Trophoblast cell (in vitro differentiated cells and primary cell): Measurements from ENCODE around the gene POLRMT.

Experiments
- DNase-seq, 2 donors: peaks; one replicate each; pipeline ENCODE4 v3.0.0-alpha.2; 2016
- H2AFZ ChIP-seq: 2 replicates; pipeline ENCODE4 v1.6.1; 2013; ENCODE audit warnings: low read length, moderate library complexity, mild to moderate bottlenecking; ENCODE audit not compliant: insufficient read depth, poor library complexity
- H2AK5ac ChIP-seq: 2 replicates; pipeline ENCODE4 v1.6.1; 2013; ENCODE audit warnings: mild to moderate bottlenecking, low read length
- H2BK120ac ChIP-seq: 2 replicates; pipeline ENCODE4 v1.6.1; 2013; ENCODE audit warnings: low read length, mild to moderate bottlenecking, moderate library complexity; ENCODE audit not compliant: insufficient read depth, poor library complexity
- H2BK12ac ChIP-seq: 2 replicates; pipeline ENCODE4 v1.6.1; 2013; ENCODE audit warnings: mild to moderate bottlenecking, low read length, moderate library complexity
- H2BK5ac ChIP-seq: 2 replicates; pipeline ENCODE4 v1.6.1; 2013; ENCODE audit warnings: low read length, low read depth, moderate library complexity, mild to moderate bottlenecking; ENCODE audit not compliant: poor library complexity
- H3K14ac ChIP-seq: 2 replicates; pipeline ENCODE4 v1.6.1; 2013; ENCODE audit warnings: mild to moderate bottlenecking, low read length
- H3K18ac ChIP-seq: 2 replicates; pipeline ENCODE4 v1.6.1; 2013; ENCODE audit warnings: mild to moderate bottlenecking, low read length
- H3K23ac ChIP-seq: 2 replicates; pipeline ENCODE4 v1.6.1; 2013; ENCODE audit warnings: low read length
- H3K27ac ChIP-seq: 2 replicates; pipeline ENCODE4 v1.5.1; 2013; ENCODE audit warnings: low read depth, mild to moderate bottlenecking, inconsistent platforms, low read length, moderate library complexity
- H3K27me3 ChIP-seq: 2 replicates; pipeline ENCODE4 v1.6.1; 2013; ENCODE audit warnings: inconsistent platforms, mild to moderate bottlenecking, low read length, moderate library complexity; ENCODE audit not compliant: insufficient read depth
- H3K36me3 ChIP-seq, 2 experiments: 1 replicate in 1 of 2; 2 replicates in 1 of 2; pipeline ENCODE4 v1.6.1; 2013; ENCODE audit warnings: low read length in 2 of 2, mild to moderate bottlenecking in 2 of 2, moderate library complexity in 1 of 2; ENCODE audit not compliant: insufficient read depth in 2 of 2, control insufficient read depth in 1 of 2
- H3K4ac ChIP-seq: 2 replicates; pipeline ENCODE4 v1.6.1; 2013; ENCODE audit warnings: low read depth, mild to moderate bottlenecking, low read length, moderate library complexity
- H3K4me1 ChIP-seq, 2 experiments: 1 replicate in 1 of 2; 2 replicates in 1 of 2; pipeline ENCODE4 v1.6.1; 2013; ENCODE audit warnings: low read length in 2 of 2, mild to moderate bottlenecking in 2 of 2, moderate library complexity in 1 of 2; ENCODE audit not compliant: insufficient read depth in 2 of 2, control insufficient read depth in 1 of 2
- H3K4me2 ChIP-seq: 2 replicates; pipeline ENCODE4 v1.6.1; 2013; ENCODE audit warnings: inconsistent platforms, mild to moderate bottlenecking, low read length, moderate library complexity
- H3K4me3 ChIP-seq: 2 replicates; pipeline ENCODE4 v1.5.1; 2013; ENCODE audit warnings: mild to moderate bottlenecking, low read depth, low read length, inconsistent platforms
- H3K79me1 ChIP-seq: one replicate; pipeline ENCODE4 v1.6.1; 2013; ENCODE audit warnings: low read length
- H3K79me2 ChIP-seq: 2 replicates; pipeline ENCODE4 v1.6.1; 2013; ENCODE audit warnings: low read length, mild to moderate bottlenecking; ENCODE audit not compliant: control insufficient read depth, insufficient read depth, poor library complexity
- H3K9ac ChIP-seq: 2 replicates; pipeline ENCODE4 v1.6.1; 2013; ENCODE audit warnings: mild to moderate bottlenecking, low read length
- H3K9me3 ChIP-seq: 2 replicates; pipeline ENCODE4 v1.6.1; 2013; ENCODE audit warnings: low read depth, mild to moderate bottlenecking, control low read depth, inconsistent platforms, low read length; ENCODE audit not compliant: insufficient read depth
- H4K12ac ChIP-seq: 2 replicates; pipeline ENCODE4 v1.6.1; 2013; ENCODE audit warnings: low read depth, mild to moderate bottlenecking, low read length, moderate library complexity
- H4K8ac ChIP-seq: 2 replicates; pipeline ENCODE4 v1.6.1; 2013; ENCODE audit warnings: low read depth, mild to moderate bottlenecking, low read length, moderate library complexity
- H4K91ac ChIP-seq: one replicate; pipeline ENCODE4 v1.6.1; 2013; ENCODE audit warnings: low read depth, mild to moderate bottlenecking, low read length, moderate library complexity
- WGBS: extraction: QIAGEN DNeasy Blood & Tissue Kit; methylation state at CpG from one replicate; pipeline ENCODE4 v1.1.7; 2013; ENCODE audit warnings: missing lambda C conversion rate; ENCODE audit not compliant: insufficient read length, insufficient coverage; ENCODE audit errors: extremely low coverage; 5-methylcytosine and 5-hydroxymethylcytosine counted together

POLRMT gene

GRCh38 chr19:572743-573518 lies 60.4 kb downstream of the POLRMT start:
- Histone ChIP-seq H3K36me3 (peaks cover 13 to 17% of the 10 kb centered on the region in 2 experiments), H4K91ac (peak overlapping the region; percentile 87), H2AFZ (peak overlapping the region; percentile 62), H3K9ac (peak overlapping the region; percentile 98), H3K27ac (peak overlapping the region; percentile 76), H3K27me3 (no peaks in the 10 kb centered on the region), H4K12ac (peak overlapping the region; percentile 1), H3K23ac (no peak overlapping the region), H2BK5ac (peak overlapping the region; percentile 85), H3K4me1 (peaks cover 16 to 32% of the 10 kb centered on the region in 2 experiments), H2BK120ac (peak overlapping the region; percentile 80), H2AK5ac (peak overlapping the region; percentile 92), H3K4ac (peak overlapping the region; percentile 65), H3K79me1 (peaks cover 18% of the 10 kb centered on the region), H2BK12ac (peak overlapping the region; percentile 28), H3K14ac (peak overlapping the region; percentile 38), H4K8ac (peak overlapping the region; percentile 31), H3K4me3 (peak overlapping the region; percentile 98), H3K4me2 (peak overlapping the region; percentile 87), H3K79me2 (peaks cover 45% of the 10 kb centered on the region), H3K9me3 (no peaks in the 10 kb centered on the region), H3K18ac (peak overlapping the region; percentile 98)
- no CpG with 5 or more reads among the region's 55 CpGs for WGBS
- peak in 1 of 2 donors; percentile 49 for DNase-seq

- Histone ChIP-seq H2AK5ac (peak within 1 kb of the TSS; percentile 92), H3K14ac (peak within 1 kb of the TSS; percentile 88), H4K91ac (peak within 1 kb of the TSS; percentile 91), H2AFZ (peak within 1 kb of the TSS; percentile 62), H3K4me3 (peak within 1 kb of the TSS; percentile 98), H3K4me2 (peak within 1 kb of the TSS; percentile 87), H2BK120ac (peak within 1 kb of the TSS; percentile 82), H3K4ac (peak within 1 kb of the TSS; percentile 65), H3K27me3 (no peaks in the 10 kb centered on the region), H3K79me1 (peaks cover 20% of the 10 kb centered on the region), H3K23ac (no peak within 1 kb of the TSS), H4K8ac (peak within 1 kb of the TSS; percentile 76), H3K4me1 (peaks cover 19 to 38% of the 10 kb centered on the region in 2 experiments), H3K36me3 (peaks cover 6 to 10% of the 10 kb centered on the region in 2 experiments), H4K12ac (peak within 1 kb of the TSS; percentile 52), H2BK12ac (peak within 1 kb of the TSS; percentile 86), H3K18ac (peak within 1 kb of the TSS; percentile 98), H3K9ac (peak within 1 kb of the TSS; percentile 98), H2BK5ac (peak within 1 kb of the TSS; percentile 86), H3K27ac (peak within 1 kb of the TSS; percentile 85), H3K79me2 (peaks cover 39% of the 10 kb centered on the region), H3K9me3 (peaks cover 3% of the 10 kb centered on the region)
- peak; percentile 100 for DNase-seq
- no CpG with 5 or more reads among the region's 79 CpGs for WGBS
Measured at GRCh38 chr19:572140-572742, 61.1 kb downstream of the POLRMT start, which contains the start of gene BSG. BSG (plus strand) TSS chr19:572596; CDS start chr19:572635, 39 bp downstream.

- peak overlapping the region; percentile 47 for H2AFZ ChIP-seq
- H3K4me1 ChIP-seq: peaks cover 25 to 39% of the 10 kb centered on the region in 2 experiments
- peak overlapping the region; percentile 45 for H3K4me3 ChIP-seq
- H3K14ac ChIP-seq: peak overlapping the region; percentile 88
- peak overlapping the region; percentile 24 for H3K4ac ChIP-seq
- peaks cover 0 to 3% of the 10 kb centered on the region in 2 experiments for H3K36me3 ChIP-seq
- H3K27me3 ChIP-seq: no peaks in the 10 kb centered on the region
- no CpG with 5 or more reads among the region's 14 CpGs for WGBS
- peaks cover 32% of the 10 kb centered on the region for H3K79me2 ChIP-seq
- H3K9me3 ChIP-seq: peaks cover 3% of the 10 kb centered on the region
- peak overlapping the region; percentile 44 for H2AK5ac ChIP-seq
- H4K8ac ChIP-seq: peak overlapping the region; percentile 76
- H3K27ac ChIP-seq: peak overlapping the region; percentile 85
- peak overlapping the region; percentile 91 for H4K91ac ChIP-seq
- H3K9ac ChIP-seq: no peak overlapping the region
- H2BK5ac ChIP-seq: peak overlapping the region; percentile 86
- DNase-seq: no peak
- H3K79me1 ChIP-seq: peaks cover 26% of the 10 kb centered on the region
- peak overlapping the region; percentile 60 for H3K18ac ChIP-seq
- peak overlapping the region; percentile 52 for H4K12ac ChIP-seq
- H2BK12ac ChIP-seq: peak overlapping the region; percentile 86
- H2BK120ac ChIP-seq: peak overlapping the region; percentile 82
- peak overlapping the region; percentile 81 for H3K4me2 ChIP-seq
- H3K23ac ChIP-seq: no peak overlapping the region
Measured at GRCh38 chr19:571566-571974, 61.8 kb downstream of the POLRMT start.

- Histone ChIP-seq H2BK5ac (peak overlapping the region; percentile 86), H3K36me3 (peaks cover 0 to 2% of the 10 kb centered on the region in 2 experiments), H3K14ac (peak overlapping the region; percentile 88), H3K4ac (peak overlapping the region; percentile 24), H4K12ac (peak overlapping the region; percentile 52), H3K4me2 (peak overlapping the region; percentile 81), H2AFZ (peak overlapping the region; percentile 47), H2BK12ac (peak overlapping the region; percentile 86), H4K91ac (peak overlapping the region; percentile 91), H3K18ac (peak overlapping the region; percentile 60), H2AK5ac (peak overlapping the region; percentile 44), H3K4me3 (peak overlapping the region; percentile 45), H3K23ac (no peak overlapping the region), H3K27ac (peak overlapping the region; percentile 85), H3K79me1 (peaks cover 26% of the 10 kb centered on the region), H3K79me2 (peaks cover 29% of the 10 kb centered on the region), H3K27me3 (no peaks in the 10 kb centered on the region), H3K9ac (no peak overlapping the region), H3K9me3 (peaks cover 3% of the 10 kb centered on the region), H4K8ac (peak overlapping the region; percentile 76), H3K4me1 (peaks cover 25 to 38% of the 10 kb centered on the region in 2 experiments), H2BK120ac (peak overlapping the region; percentile 82)
- DNase-seq: peak; percentile 87
- no CpG with 5 or more reads among the region's 45 CpGs for WGBS
Measured at GRCh38 chr19:570937-571565, 62.3 kb downstream of the POLRMT start.
